Measurements from ENCODE around the gene ZNF436.

- no peak for TF ChIP-seq CHD7 (IDR thresholded peaks at IDR 0.05; ENCODE audit: insufficient replicate concordance, low read length)
- TF ChIP-seq JUND (IDR thresholded peaks at IDR 0.05; ENCODE audit: low read length), result no peak
- TF ChIP-seq CEBPB (IDR thresholded peaks at IDR 0.05; ENCODE audit: low read depth, low read length), result no peak
- no peak for TF ChIP-seq YY1 (IDR thresholded peaks at IDR 0.05; ENCODE audit: low read depth, low read length)
- TF ChIP-seq TAF1 (IDR thresholded peaks at IDR 0.05; ENCODE audit: low read depth, low read length), result no peak
- no peak for TF ChIP-seq EP300 (IDR thresholded peaks at IDR 0.05; ENCODE audit: borderline replicate concordance in 1 of 2, low read depth in 2 of 2, low read length in 2 of 2)
- no peak for TF ChIP-seq CTCF (IDR thresholded peaks at IDR 0.05; ENCODE audit: control extremely low read depth in 1 of 3, insufficient read depth in 1 of 3, low read depth in 1 of 3, low read length in 3 of 3)
- TF ChIP-seq POLR2A (IDR thresholded peaks at IDR 0.05; ENCODE audit: control extremely low read depth in 1 of 2, low read depth in 2 of 2, low read length in 2 of 2), result no peak
- TF ChIP-seq MAX (IDR thresholded peaks at IDR 0.05), result no peak
- TF ChIP-seq EZH2 (IDR thresholded peaks at IDR 0.05; ENCODE audit: low read depth, low read length, severe bottlenecking), result no peak
- TF ChIP-seq PHF8 (conservative IDR thresholded peaks at IDR 0.05; ENCODE audit: low read depth, low read length), result no peak
- TF ChIP-seq BACH1 (IDR thresholded peaks at IDR 0.05; ENCODE audit: low read length), result no peak
Observed at GRCh38 chr1:23344987-23345472, 24.6 kb downstream of the ZNF436 start.
